ENCODE data around the gene RFNG. TPM values are rescaled to one million over a fixed set of nuclear protein-coding genes. Genes with fewer than 3 reads are reported as not detected.
A peak's percentile ranks its signal among the peaks of the same experiment; 100 is the strongest.

Gene RFNG
- total and polyA plus RNA-seq, 2 of the 13 experiments (the other 11 are each of a cell fraction or from before 2014, with no cell fraction given) = 61.4 to 64.0 TPM

DNA sequence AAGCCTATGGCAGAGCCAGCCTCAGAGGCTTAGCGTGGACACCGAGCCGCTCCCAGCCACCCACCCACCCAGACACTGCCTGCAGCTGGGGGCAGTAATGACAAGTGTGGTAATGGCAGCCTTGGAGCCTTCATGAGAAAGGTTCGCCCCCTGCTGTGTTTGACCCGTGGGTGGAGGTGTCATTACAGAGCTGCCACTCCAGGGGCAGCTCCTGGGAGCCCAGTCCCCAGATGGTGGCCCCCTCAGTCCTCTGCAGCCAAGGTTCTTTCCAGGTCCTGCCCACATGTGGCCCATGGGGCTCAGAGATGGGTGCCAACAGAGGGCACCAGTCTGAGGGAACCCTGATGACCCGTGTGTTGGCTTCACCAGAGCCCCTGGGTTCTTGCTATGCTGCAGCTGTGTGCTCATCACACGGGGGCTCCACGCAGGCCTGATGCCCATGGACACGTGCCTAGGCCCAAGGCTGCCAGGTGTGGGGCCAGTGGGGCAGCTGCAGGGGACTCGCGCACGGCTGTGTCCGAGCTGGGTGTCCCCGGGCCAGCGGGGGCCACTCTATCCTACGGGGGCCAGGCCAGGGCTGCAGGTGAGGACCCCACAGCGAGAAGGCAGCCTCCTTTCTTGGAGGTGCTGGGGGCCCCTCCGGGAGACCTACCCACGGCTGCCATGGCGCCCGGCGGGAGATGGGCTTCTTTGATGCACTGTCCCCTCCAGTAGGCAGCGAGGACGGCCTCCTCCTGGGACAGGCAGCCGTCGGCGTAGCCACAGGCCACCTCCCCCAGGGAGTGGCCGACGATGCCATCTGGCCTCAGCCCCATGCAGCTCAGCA lies 38.3 kb upstream of the RFNG start:
- FAIRE-seq (no peak), ATAC-seq (no peak), DNase-seq (ENCODE audit: low spot score) (no peak)
- Histone ChIP-seq H3K36me3 (replicated peaks in 1 of 2; ENCODE audit: control insufficient read depth in 1 of 2, insufficient read depth in 2 of 2, low read length in 2 of 2) (peaks cover 80 to 95% of the 10 kb centered on the region in 2 experiments), H3K4me1 (ENCODE audit: insufficient read depth, low read length) (peaks cover 19% of the 10 kb centered on the region), H3K4me2 (ENCODE audit: low read depth, low read length) (no peak overlapping the region), H4K20me1 (ENCODE audit: insufficient read depth, low read length) (peaks cover 75% of the 10 kb centered on the region), H3K27me3 (ENCODE audit: control insufficient read depth in 1 of 2, insufficient read depth in 2 of 2, low read length in 2 of 2) (no peaks in the 10 kb centered on the region), H3K27ac (ENCODE audit: extremely low read length, insufficient read depth, low read length) (no peak overlapping the region), H3K4me3 (replicated peaks in 1 of 3; ENCODE audit: insufficient read depth in 1 of 3, low read depth in 2 of 3, low read length in 3 of 3) (no peak overlapping the region), H2AFZ (ENCODE audit: low read length) (no peak overlapping the region), H3K79me2 (ENCODE audit: insufficient read depth, low read length) (peaks cover 41% of the 10 kb centered on the region), H3K9me3 (ENCODE audit: low read length) (no peaks in the 10 kb centered on the region), H3K9ac (ENCODE audit: insufficient read depth, low read depth, low read length) (no peak overlapping the region)
- ChIA-PET CTCF (ENCODE audit: low intra/inter-chr PET ratio, low total read pairs) (no interaction called here), POLR2A (interaction anchor here (1.8 kb wide), 1 partner anchor 9 kb away, joined by 4 read pairs; the partner anchor contains the start of gene FASN)
- intact Hi-C loops (cut with micrococcal nuclease; ENCODE audit: unreplicated experiment) (loop anchor here (10.0 kb wide), 1 partner anchor 115 kb away; the partner anchor contains the start of gene ASPSCR1), in situ Hi-C loops (cut with HindIII; ENCODE audit: extremely low pct_ligation_motif_present, low pct_unique_long_range_greater_than_20kb) (no loop called here)
- BruUV-seq (replicated peaks) = no TSS peak
- 94% methylated on average over 7 of the region's 29 CpGs for whole genome bisulfite sequencing (ENCODE audit: low lambda C conversion rate)
- TF ChIP-seq GABPB1 (CRISPR knock-in tag; IDR thresholded peaks at IDR 0.05) (peak; percentile 8; the same call in 1 of the 2 replicates), HNRNPL (IDR thresholded peaks at IDR 0.05; ENCODE audit: low read depth, low read length) (0 out of 2 replicates have a peak, but pooled peaks have one; percentile 36), ZNF263 (CRISPR knock-in tag; IDR thresholded peaks at IDR 0.05) (no peak), ZNF333 (CRISPR knock-in tag; IDR thresholded peaks at IDR 0.05; ENCODE audit: borderline replicate concordance) (peak; percentile 61; the same call in 1 of the 2 replicates), TEAD3 (CRISPR knock-in tag; optimal IDR thresholded peaks at IDR 0.05; ENCODE audit: borderline replicate concordance) (no peak), NFIC (IDR thresholded peaks at IDR 0.05; ENCODE audit: low read length) (no peak), ATF7-NPFF (CRISPR knock-in tag; IDR thresholded peaks at IDR 0.05; ENCODE audit: low read depth) (0 out of 2 replicates have a peak, but pooled peaks have one; percentile 44), RBFOX2 (IDR thresholded peaks at IDR 0.05; ENCODE audit: low read depth, low read length) (peak; percentile 42), ZNF619 (CRISPR knock-in tag; IDR thresholded peaks at IDR 0.05) (no peak), MED8 (CRISPR knock-in tag; IDR thresholded peaks at IDR 0.05; ENCODE audit: insufficient replicate concordance) (peak; percentile 14), SMAD9 (CRISPR knock-in tag; IDR thresholded peaks at IDR 0.05) (no peak), ZNF670 (CRISPR knock-in tag; IDR thresholded peaks at IDR 0.05; ENCODE audit: borderline replicate concordance) (no peak)
- TF ChIP-seq, protein P1, sequence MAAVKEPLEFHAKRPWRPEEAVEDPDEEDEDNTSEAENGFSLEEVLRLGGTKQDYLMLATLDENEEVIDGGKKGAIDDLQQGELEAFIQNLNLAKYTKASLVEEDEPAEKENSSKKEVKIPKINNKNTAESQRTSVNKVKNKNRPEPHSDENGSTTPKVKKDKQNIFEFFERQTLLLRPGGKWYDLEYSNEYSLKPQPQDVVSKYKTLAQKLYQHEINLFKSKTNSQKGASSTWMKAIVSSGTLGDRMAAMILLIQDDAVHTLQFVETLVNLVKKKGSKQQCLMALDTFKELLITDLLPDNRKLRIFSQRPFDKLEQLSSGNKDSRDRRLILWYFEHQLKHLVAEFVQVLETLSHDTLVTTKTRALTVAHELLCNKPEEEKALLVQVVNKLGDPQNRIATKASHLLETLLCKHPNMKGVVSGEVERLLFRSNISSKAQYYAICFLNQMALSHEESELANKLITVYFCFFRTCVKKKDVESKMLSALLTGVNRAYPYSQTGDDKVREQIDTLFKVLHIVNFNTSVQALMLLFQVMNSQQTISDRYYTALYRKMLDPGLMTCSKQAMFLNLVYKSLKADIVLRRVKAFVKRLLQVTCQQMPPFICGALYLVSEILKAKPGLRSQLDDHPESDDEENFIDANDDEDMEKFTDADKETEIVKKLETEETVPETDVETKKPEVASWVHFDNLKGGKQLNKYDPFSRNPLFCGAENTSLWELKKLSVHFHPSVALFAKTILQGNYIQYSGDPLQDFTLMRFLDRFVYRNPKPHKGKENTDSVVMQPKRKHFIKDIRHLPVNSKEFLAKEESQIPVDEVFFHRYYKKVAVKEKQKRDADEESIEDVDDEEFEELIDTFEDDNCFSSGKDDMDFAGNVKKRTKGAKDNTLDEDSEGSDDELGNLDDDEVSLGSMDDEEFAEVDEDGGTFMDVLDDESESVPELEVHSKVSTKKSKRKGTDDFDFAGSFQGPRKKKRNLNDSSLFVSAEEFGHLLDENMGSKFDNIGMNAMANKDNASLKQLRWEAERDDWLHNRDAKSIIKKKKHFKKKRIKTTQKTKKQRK (IDR thresholded peaks at IDR 0.05; ENCODE audit: low read length) = no peak
- TF ChIP-seq, protein P2, sequence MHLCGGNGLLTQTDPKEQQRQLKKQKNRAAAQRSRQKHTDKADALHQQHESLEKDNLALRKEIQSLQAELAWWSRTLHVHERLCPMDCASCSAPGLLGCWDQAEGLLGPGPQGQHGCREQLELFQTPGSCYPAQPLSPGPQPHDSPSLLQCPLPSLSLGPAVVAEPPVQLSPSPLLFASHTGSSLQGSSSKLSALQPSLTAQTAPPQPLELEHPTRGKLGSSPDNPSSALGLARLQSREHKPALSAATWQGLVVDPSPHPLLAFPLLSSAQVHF (CRISPR knock-in tag; IDR thresholded peaks at IDR 0.05) = no peak
- TF ChIP-seq, protein P3, sequence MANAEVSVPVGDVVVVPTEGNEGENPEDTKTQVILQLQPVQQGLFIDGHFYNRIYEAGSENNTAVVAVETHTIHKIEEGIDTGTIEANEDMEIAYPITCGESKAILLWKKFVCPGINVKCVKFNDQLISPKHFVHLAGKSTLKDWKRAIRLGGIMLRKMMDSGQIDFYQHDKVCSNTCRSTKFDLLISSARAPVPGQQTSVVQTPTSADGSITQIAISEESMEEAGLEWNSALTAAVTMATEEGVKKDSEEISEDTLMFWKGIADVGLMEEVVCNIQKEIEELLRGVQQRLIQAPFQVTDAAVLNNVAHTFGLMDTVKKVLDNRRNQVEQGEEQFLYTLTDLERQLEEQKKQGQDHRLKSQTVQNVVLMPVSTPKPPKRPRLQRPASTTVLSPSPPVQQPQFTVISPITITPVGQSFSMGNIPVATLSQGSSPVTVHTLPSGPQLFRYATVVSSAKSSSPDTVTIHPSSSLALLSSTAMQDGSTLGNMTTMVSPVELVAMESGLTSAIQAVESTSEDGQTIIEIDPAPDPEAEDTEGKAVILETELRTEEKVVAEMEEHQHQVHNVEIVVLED (CRISPR knock-in tag; IDR thresholded peaks at IDR 0.05; ENCODE audit: borderline replicate concordance) = no peak
- TF ChIP-seq, protein P4, sequence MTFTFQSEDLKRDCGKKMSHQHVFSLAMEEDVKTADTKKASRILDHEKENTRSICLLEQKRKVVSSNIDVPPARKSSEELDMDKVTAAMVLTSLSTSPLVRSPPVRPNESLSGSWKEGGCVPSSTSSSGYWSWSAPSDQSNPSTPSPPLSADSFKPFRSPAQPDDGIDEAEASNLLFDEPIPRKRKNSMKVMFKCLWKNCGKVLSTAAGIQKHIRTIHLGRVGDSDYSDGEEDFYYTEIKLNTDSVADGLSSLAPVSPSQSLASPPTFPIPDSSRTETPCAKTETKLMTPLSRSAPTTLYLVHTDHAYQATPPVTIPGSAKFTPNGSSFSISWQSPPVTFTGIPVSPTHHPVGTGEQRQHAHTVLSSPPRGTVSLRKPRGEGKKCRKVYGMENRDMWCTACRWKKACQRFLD (CRISPR knock-in tag; IDR thresholded peaks at IDR 0.05; ENCODE audit: borderline replicate concordance) = 0 out of 2 replicates have a peak, but pooled peaks have one; percentile 2
